Measurements from ENCODE around the gene SCFD2.

GRCh38 chr4:53322696-53323095, 43.2 kb downstream of the SCFD2 start:
- TF ChIP-seq, protein P1, sequence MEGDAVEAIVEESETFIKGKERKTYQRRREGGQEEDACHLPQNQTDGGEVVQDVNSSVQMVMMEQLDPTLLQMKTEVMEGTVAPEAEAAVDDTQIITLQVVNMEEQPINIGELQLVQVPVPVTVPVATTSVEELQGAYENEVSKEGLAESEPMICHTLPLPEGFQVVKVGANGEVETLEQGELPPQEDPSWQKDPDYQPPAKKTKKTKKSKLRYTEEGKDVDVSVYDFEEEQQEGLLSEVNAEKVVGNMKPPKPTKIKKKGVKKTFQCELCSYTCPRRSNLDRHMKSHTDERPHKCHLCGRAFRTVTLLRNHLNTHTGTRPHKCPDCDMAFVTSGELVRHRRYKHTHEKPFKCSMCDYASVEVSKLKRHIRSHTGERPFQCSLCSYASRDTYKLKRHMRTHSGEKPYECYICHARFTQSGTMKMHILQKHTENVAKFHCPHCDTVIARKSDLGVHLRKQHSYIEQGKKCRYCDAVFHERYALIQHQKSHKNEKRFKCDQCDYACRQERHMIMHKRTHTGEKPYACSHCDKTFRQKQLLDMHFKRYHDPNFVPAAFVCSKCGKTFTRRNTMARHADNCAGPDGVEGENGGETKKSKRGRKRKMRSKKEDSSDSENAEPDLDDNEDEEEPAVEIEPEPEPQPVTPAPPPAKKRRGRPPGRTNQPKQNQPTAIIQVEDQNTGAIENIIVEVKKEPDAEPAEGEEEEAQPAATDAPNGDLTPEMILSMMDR (IDR thresholded peaks at IDR 0.05; ENCODE audit: insufficient read depth, low read depth, low read length) = no peak
- no peak for TF ChIP-seq EZH2 (IDR thresholded peaks at IDR 0.05; ENCODE audit: insufficient read depth, low read length)

Measured in astrocyte (in vitro differentiated cells and primary cell).